GM23338 (cell line): ENCODE data around the gene DAZAP1. TPM values are rescaled to one million over a fixed set of nuclear protein-coding genes. Genes with fewer than 3 reads are reported as not detected.
A peak's percentile ranks its signal among the peaks of the same experiment; 100 is the strongest.

Source experiments
- ATAC-seq: fragments of 200-7000 bp; cut with Tn5 transposase; 3 replicates; pipeline ENCODE4 v1.9.1; 2020
- DNase-seq: peaks from one replicate; pipeline ENCODE4 v3.0.0-alpha.2; 2015; ENCODE audit warnings: low spot score
- H2AFZ ChIP-seq: fragments of 200-600 bp; sonication (generic); 2 replicates; pipeline ENCODE4 v1.8.0; 2016; ENCODE audit warnings: antibody characterized with exemption, mild to moderate bottlenecking, moderate library complexity
- H3F3A ChIP-seq: fragments of 200-600 bp; sonication (generic); replicated peaks from 2 replicates; pipeline ENCODE4 v1.8.0; 2017; ENCODE audit warnings: antibody characterized with exemption, mixed run types, low read depth
- H3K27ac ChIP-seq: fragments of 200-600 bp; sonication (generic); 2 replicates; pipeline ENCODE4 v1.6.1; 2016; ENCODE audit warnings: low read depth
- H3K27me3 ChIP-seq: fragments of 200-600 bp; sonication (generic); 2 replicates; pipeline ENCODE4 v1.8.0; 2016; ENCODE audit warnings: mild to moderate bottlenecking, mixed run types, moderate library complexity; ENCODE audit not compliant: insufficient read depth
- H3K36me3 ChIP-seq: fragments of 200-600 bp; sonication (generic); 2 replicates; pipeline ENCODE4 v1.8.0; 2016; ENCODE audit warnings: mild to moderate bottlenecking; ENCODE audit not compliant: insufficient read depth
- H3K4me1 ChIP-seq: fragments of 200-600 bp; sonication (generic); 2 replicates; pipeline ENCODE4 v1.8.0; 2016; ENCODE audit warnings: mild to moderate bottlenecking, moderate library complexity; ENCODE audit not compliant: insufficient read depth
- H3K4me2 ChIP-seq: fragments of 200-600 bp; sonication (generic); 2 replicates; pipeline ENCODE4 v1.7.1; 2017; ENCODE audit warnings: mixed run types
- H3K4me3 ChIP-seq: fragments of 200-600 bp; sonication (generic); 2 replicates; pipeline ENCODE4 v1.6.1; 2016; ENCODE audit warnings: mixed run types
- H3K79me2 ChIP-seq: fragments of 200-600 bp; sonication (generic); replicated peaks from 2 replicates; pipeline ENCODE4 v1.8.0; 2017; ENCODE audit warnings: mild to moderate bottlenecking; ENCODE audit not compliant: insufficient read depth
- H3K9me2 ChIP-seq: fragments of 200-600 bp; sonication (generic); 2 replicates; pipeline ENCODE4 v1.8.0; 2017; ENCODE audit not compliant: insufficient read depth
- H4K20me1 ChIP-seq: fragments of 200-600 bp; sonication (generic); replicated peaks from 2 replicates; pipeline ENCODE4 v1.8.0; 2017; ENCODE audit warnings: mild to moderate bottlenecking; ENCODE audit not compliant: insufficient read depth
- H3K27ac Mint-ChIP-seq: 2 replicates; pipeline ENCODE4 v1.8.0; 2020; ENCODE audit warnings: inconsistent platforms, mild to moderate bottlenecking, moderate library complexity, mixed read lengths
- H3K27me3 Mint-ChIP-seq: 3 replicates; pipeline ENCODE4 v1.8.0; 2022; ENCODE audit warnings: low read depth, mild to moderate bottlenecking, moderate library complexity, mixed read lengths, inconsistent platforms; ENCODE audit not compliant: insufficient read depth, poor library complexity
- H3K36me3 Mint-ChIP-seq: 3 replicates; pipeline ENCODE4 v1.8.0; 2021; ENCODE audit warnings: low read depth, mild to moderate bottlenecking, inconsistent platforms, moderate library complexity, mixed read lengths
- H3K4me1 Mint-ChIP-seq: 3 replicates; pipeline ENCODE4 v1.8.0; 2020; ENCODE audit warnings: mild to moderate bottlenecking, inconsistent platforms, mixed read lengths
- H3K4me3 Mint-ChIP-seq: 3 replicates; pipeline ENCODE4 v1.8.0; 2021; ENCODE audit warnings: moderate library complexity, mild to moderate bottlenecking, inconsistent platforms, mixed read lengths
- H3K9me3 Mint-ChIP-seq: 3 replicates; pipeline ENCODE4 v1.8.0; 2020; ENCODE audit warnings: moderate library complexity, mild to moderate bottlenecking, inconsistent platforms, mixed read lengths
- CREB1 ChIP-seq: fragments of 250-450 bp; sonication (Bioruptor Pico); IDR thresholded peaks from 2 replicates; pipeline ENCODE4 v1.5.0; 2020; ENCODE audit warnings: low read depth, mild to moderate bottlenecking, moderate library complexity
- EZH2 ChIP-seq: fragments of 200-600 bp; sonication (generic); IDR thresholded peaks from one replicate; pipeline ENCODE4 v1.8.0; 2017; ENCODE audit warnings: antibody characterized with exemption, mild to moderate bottlenecking, low read depth; ENCODE audit not compliant: unreplicated experiment
- EZH2phosphoT487 ChIP-seq: fragments of 200-600 bp; sonication (generic); IDR thresholded peaks from one replicate; pipeline ENCODE4 v1.8.1; 2018; ENCODE audit warnings: antibody characterized with exemption; ENCODE audit not compliant: unreplicated experiment
- JUNB ChIP-seq: IDR thresholded peaks from one replicate; pipeline ENCODE4 v1.6.1; 2016; ENCODE audit warnings: antibody characterized with exemption; ENCODE audit not compliant: unreplicated experiment
- NANOG ChIP-seq: IDR thresholded peaks from 2 replicates; pipeline ENCODE4 v1.6.1; 2016; ENCODE audit warnings: antibody characterized with exemption, borderline replicate concordance
- POLR2AphosphoS5 ChIP-seq: IDR thresholded peaks from 2 replicates; pipeline ENCODE4 v1.6.1; 2016; ENCODE audit warnings: antibody characterized with exemption, low read depth
- STAT1 ChIP-seq: IDR thresholded peaks from one replicate; pipeline ENCODE4 v1.6.1; 2016; ENCODE audit warnings: antibody characterized with exemption; ENCODE audit not compliant: unreplicated experiment
- ZNF114 ChIP-seq: fragments of 250-450 bp; sonication (Bioruptor Pico); IDR thresholded peaks from 2 replicates; pipeline ENCODE4 v1.5.0; 2020; ENCODE audit warnings: mild to moderate bottlenecking, moderate library complexity
- ZNF331 ChIP-seq: fragments of 250-450 bp; sonication (Bioruptor Pico); IDR thresholded peaks from 2 replicates; pipeline ENCODE4 v1.5.0; 2020; ENCODE audit warnings: low read depth, mild to moderate bottlenecking, moderate library complexity
- polyA plus RNA-seq: library from polyadenylated mRNA; unstranded; fragments of >200 nt; fragmentation: Nextera tagmentation; extraction: Ambion mirVana; gene quantifications from 2 replicates; pipeline ENCODE4 v1.2.1, GENCODE V29; 2016
- total RNA-seq: library from RNA; depleted of rRNA; stranded (reverse); fragments of >200 nt; shearing (Covaris generic); gene quantifications from 2 replicates; pipeline ENCODE4 v1.2.3, GENCODE V29; 2014
- TF ChIP-seq, protein P1 (sequence below): fragments of 250-450 bp; sonication (Bioruptor Pico); IDR thresholded peaks from 2 replicates; pipeline ENCODE4 v1.5.0; 2020; ENCODE audit warnings: mild to moderate bottlenecking, moderate library complexity
- TF ChIP-seq, protein P2 (sequence below): IDR thresholded peaks from one replicate; pipeline ENCODE4 v1.6.1; 2018; ENCODE audit warnings: antibody characterized with exemption; ENCODE audit not compliant: unreplicated experiment
- TF ChIP-seq, protein P3 (sequence below), 2 experiments: fragments of 200-600 bp in 1 of 2; sonication (generic) in 1 of 2; conservative IDR thresholded peaks; 2 replicates each; pipeline versions ENCODE4 v1.5.1 to v1.6.1; 2016 to 2017; ENCODE audit warnings: antibody characterized with exemption in 2 of 2, low read depth in 2 of 2, mild to moderate bottlenecking in 2 of 2, moderate library complexity in 1 of 2
- TF ChIP-seq, protein P4 (sequence below): IDR thresholded peaks from 2 replicates; pipeline ENCODE4 v1.6.1; 2016; ENCODE audit warnings: antibody characterized with exemption

The DAZAP1 gene
- total and polyA plus RNA-seq, 2 experiments from 2014 or later: 44.1 to 194 TPM

DNA sequence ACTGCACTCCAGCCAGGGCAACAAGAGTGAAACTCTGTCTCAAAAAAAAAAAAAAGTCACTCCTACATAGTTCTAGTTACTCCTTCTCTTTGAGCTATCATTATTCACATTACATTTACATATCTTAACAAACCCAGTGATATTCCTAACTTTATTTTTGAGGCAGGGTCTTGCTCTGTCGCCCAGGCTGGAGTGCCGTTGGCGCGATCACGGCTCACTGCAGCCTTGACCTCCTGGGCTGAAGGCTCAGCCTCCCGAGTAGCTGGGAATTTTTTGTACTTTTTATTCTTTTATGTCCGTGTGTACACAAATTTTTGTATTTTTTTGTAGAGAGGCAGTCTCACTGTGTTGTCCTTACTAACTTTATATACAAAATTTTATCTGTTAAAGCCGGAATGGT is 30.2 kb downstream of the DAZAP1 start:
- Histone ChIP-seq H3F3A (peaks cover 66% of the 10 kb centered on the region), H3K27ac (no peak overlapping the region), H2AFZ (no peak overlapping the region), H3K4me3 (peak overlapping the region; percentile 97; the same call in 1 of the 2 replicates), H3K4me1 (peaks cover 9% of the 10 kb centered on the region; the same call in 1 of the 2 replicates), H4K20me1 (peaks cover 38% of the 10 kb centered on the region), H3K79me2 (peaks cover 24% of the 10 kb centered on the region), H3K9me2 (no peaks in the 10 kb centered on the region), H3K27me3 (no peaks in the 10 kb centered on the region), H3K36me3 (peaks cover 24% of the 10 kb centered on the region), H3K4me2 (peak overlapping the region; percentile 0; the same call in 1 of the 2 replicates)
- Mint-ChIP-seq H3K9me3 (no peaks in the 10 kb centered on the region; the same call in 2 of the 3 replicates), H3K4me1 (peaks cover 18% of the 10 kb centered on the region), H3K27me3 (peaks cover 30% of the 10 kb centered on the region), H3K4me3 (peak overlapping the region; percentile 97), H3K36me3 (peaks cover 56% of the 10 kb centered on the region), H3K27ac (peak overlapping the region; percentile 100; the same call in 1 of the 2 replicates)
- ATAC-seq: no peak
- DNase-seq: no peak
- TF ChIP-seq JUNB (no peak), ZNF331 (CRISPR knock-in tag) (no peak), EZH2 (no peak), EZH2phosphoT487 (no peak), POLR2AphosphoS5 (no peak), ZNF114 (no peak), STAT1 (no peak), NANOG (no peak), CREB1 (no peak)
- TF ChIP-seq, protein P1, sequence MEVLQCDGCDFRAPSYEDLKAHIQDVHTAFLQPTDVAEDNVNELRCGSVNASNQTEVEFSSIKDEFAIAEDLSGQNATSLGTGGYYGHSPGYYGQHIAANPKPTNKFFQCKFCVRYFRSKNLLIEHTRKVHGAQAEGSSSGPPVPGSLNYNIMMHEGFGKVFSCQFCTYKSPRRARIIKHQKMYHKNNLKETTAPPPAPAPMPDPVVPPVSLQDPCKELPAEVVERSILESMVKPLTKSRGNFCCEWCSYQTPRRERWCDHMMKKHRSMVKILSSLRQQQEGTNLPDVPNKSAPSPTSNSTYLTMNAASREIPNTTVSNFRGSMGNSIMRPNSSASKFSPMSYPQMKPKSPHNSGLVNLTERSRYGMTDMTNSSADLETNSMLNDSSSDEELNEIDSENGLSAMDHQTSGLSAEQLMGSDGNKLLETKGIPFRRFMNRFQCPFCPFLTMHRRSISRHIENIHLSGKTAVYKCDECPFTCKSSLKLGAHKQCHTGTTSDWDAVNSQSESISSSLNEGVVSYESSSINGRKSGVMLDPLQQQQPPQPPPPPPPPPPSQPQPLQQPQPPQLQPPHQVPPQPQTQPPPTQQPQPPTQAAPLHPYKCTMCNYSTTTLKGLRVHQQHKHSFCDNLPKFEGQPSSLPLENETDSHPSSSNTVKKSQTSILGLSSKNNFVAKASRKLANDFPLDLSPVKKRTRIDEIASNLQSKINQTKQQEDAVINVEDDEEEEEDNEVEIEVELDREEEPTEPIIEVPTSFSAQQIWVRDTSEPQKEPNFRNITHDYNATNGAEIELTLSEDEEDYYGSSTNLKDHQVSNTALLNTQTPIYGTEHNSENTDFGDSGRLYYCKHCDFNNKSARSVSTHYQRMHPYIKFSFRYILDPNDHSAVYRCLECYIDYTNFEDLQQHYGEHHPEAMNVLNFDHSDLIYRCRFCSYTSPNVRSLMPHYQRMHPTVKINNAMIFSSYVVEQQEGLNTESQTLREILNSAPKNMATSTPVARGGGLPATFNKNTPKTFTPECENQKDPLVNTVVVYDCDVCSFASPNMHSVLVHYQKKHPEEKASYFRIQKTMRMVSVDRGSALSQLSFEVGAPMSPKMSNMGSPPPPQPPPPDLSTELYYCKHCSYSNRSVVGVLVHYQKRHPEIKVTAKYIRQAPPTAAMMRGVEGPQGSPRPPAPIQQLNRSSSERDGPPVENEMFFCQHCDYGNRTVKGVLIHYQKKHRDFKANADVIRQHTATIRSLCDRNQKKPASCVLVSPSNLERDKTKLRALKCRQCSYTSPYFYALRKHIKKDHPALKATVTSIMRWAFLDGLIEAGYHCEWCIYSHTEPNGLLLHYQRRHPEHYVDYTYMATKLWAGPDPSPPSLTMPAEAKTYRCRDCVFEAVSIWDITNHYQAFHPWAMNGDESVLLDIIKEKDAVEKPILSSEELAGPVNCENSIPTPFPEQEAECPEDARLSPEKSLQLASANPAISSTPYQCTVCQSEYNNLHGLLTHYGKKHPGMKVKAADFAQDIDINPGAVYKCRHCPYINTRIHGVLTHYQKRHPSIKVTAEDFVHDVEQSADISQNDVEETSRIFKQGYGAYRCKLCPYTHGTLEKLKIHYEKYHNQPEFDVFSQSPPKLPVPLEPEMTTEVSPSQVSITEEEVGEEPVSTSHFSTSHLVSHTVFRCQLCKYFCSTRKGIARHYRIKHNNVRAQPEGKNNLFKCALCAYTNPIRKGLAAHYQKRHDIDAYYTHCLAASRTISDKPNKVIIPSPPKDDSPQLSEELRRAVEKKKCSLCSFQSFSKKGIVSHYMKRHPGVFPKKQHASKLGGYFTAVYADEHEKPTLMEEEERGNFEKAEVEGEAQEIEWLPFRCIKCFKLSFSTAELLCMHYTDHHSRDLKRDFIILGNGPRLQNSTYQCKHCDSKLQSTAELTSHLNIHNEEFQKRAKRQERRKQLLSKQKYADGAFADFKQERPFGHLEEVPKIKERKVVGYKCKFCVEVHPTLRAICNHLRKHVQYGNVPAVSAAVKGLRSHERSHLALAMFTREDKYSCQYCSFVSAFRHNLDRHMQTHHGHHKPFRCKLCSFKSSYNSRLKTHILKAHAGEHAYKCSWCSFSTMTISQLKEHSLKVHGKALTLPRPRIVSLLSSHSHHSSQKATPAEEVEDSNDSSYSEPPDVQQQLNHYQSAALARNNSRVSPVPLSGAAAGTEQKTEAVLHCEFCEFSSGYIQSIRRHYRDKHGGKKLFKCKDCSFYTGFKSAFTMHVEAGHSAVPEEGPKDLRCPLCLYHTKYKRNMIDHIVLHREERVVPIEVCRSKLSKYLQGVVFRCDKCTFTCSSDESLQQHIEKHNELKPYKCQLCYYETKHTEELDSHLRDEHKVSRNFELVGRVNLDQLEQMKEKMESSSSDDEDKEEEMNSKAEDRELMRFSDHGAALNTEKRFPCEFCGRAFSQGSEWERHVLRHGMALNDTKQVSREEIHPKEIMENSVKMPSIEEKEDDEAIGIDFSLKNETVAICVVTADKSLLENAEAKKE (CRISPR knock-in tag): no peak
- TF ChIP-seq, protein P2, sequence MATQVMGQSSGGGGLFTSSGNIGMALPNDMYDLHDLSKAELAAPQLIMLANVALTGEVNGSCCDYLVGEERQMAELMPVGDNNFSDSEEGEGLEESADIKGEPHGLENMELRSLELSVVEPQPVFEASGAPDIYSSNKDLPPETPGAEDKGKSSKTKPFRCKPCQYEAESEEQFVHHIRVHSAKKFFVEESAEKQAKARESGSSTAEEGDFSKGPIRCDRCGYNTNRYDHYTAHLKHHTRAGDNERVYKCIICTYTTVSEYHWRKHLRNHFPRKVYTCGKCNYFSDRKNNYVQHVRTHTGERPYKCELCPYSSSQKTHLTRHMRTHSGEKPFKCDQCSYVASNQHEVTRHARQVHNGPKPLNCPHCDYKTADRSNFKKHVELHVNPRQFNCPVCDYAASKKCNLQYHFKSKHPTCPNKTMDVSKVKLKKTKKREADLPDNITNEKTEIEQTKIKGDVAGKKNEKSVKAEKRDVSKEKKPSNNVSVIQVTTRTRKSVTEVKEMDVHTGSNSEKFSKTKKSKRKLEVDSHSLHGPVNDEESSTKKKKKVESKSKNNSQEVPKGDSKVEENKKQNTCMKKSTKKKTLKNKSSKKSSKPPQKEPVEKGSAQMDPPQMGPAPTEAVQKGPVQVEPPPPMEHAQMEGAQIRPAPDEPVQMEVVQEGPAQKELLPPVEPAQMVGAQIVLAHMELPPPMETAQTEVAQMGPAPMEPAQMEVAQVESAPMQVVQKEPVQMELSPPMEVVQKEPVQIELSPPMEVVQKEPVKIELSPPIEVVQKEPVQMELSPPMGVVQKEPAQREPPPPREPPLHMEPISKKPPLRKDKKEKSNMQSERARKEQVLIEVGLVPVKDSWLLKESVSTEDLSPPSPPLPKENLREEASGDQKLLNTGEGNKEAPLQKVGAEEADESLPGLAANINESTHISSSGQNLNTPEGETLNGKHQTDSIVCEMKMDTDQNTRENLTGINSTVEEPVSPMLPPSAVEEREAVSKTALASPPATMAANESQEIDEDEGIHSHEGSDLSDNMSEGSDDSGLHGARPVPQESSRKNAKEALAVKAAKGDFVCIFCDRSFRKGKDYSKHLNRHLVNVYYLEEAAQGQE: no peak
- TF ChIP-seq, protein P3, sequence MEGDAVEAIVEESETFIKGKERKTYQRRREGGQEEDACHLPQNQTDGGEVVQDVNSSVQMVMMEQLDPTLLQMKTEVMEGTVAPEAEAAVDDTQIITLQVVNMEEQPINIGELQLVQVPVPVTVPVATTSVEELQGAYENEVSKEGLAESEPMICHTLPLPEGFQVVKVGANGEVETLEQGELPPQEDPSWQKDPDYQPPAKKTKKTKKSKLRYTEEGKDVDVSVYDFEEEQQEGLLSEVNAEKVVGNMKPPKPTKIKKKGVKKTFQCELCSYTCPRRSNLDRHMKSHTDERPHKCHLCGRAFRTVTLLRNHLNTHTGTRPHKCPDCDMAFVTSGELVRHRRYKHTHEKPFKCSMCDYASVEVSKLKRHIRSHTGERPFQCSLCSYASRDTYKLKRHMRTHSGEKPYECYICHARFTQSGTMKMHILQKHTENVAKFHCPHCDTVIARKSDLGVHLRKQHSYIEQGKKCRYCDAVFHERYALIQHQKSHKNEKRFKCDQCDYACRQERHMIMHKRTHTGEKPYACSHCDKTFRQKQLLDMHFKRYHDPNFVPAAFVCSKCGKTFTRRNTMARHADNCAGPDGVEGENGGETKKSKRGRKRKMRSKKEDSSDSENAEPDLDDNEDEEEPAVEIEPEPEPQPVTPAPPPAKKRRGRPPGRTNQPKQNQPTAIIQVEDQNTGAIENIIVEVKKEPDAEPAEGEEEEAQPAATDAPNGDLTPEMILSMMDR (conservative IDR thresholded peaks at IDR 0.05; ENCODE audit: low read depth in 2 of 2): no peak
- TF ChIP-seq, protein P4, sequence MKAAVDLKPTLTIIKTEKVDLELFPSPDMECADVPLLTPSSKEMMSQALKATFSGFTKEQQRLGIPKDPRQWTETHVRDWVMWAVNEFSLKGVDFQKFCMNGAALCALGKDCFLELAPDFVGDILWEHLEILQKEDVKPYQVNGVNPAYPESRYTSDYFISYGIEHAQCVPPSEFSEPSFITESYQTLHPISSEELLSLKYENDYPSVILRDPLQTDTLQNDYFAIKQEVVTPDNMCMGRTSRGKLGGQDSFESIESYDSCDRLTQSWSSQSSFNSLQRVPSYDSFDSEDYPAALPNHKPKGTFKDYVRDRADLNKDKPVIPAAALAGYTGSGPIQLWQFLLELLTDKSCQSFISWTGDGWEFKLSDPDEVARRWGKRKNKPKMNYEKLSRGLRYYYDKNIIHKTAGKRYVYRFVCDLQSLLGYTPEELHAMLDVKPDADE: no peak
